Hematopoietic multipotent progenitor cell treated with erythropoietin and hydrocortisone succinate and interleukin-3 and kit ligand, for 17 days (in vitro differentiated cells): ENCODE results near the gene SND1.

ENCODE experiments used
- DNase-seq: peaks from one replicate; pipeline ENCODE4 v3.0.0-alpha.2; 2015; ENCODE audit warnings: low spot score

SND1 gene

DNA sequence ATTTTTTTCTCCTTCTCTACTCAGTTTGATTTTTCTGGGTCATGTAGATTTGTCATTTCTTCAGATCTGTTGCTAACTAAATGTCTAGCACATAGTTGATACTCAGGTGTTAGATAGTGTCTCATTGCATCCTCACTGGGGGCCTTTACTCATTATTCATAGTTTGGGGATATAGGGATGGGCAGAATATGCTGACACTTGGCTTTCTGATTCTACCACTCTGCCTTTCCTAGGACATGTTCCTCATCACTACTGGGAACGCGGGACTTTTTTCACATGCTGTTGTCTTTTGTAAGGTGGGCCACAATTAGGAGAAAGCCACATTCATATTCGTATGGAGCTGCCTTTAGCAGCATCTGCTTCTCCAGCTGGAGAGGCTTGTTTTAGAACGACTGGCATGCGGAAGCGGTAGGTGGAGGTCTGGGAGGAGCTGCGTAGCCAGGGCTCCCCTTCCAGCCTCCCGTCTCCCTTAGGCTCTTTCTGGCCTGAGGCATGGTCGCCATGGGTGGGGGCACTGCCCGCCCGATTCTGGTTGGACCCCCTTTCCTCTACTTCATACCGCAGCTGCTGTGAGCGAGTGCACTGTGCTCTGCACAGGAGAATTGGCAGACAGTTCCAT, 78.8 kb downstream of the SND1 start:
- DNase-seq: no peak

GRCh38 chr7:127731431-127732080, 79.6 kb downstream of the SND1 start:
- DNase-seq: no peak

DNA sequence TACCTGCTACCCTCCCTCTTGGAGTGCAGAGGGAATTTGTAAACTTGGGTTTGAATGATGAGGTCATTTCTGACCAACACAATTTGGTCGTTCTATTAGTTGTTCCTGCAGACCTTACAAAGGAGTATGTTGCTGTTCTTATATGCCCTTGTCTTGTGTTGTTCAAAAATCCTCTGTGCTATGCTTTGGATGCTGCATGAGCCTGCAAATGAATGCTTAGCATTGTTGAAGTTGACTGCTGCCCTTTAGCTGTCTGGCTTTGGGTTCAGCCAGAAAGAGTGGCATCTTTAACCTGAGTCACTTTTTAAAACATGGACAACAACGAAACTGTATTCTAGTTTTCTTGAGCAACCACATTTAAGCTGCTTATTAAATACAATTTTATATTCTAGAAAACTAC, 80.3 kb downstream of the SND1 start:
- no peak for DNase-seq

DNA sequence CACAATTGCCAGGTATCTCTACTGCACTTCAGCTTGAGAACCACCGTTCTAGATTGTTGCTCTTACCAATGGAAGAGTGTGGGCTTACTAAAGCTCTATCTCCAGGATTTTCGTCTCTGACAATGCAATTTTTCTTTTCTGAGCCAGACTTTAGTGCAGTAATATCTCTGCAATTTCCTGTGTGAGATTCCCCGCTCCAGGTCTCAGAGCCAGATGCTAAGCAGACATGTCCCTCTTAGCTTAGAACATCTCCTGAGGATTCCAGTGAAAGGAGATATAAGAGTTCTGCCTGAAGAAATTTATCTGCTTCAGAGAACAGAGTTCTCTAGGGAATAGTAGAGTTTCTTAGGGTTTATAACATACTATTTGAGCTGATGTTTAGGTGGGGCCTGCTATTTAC, 82.0 kb downstream of the SND1 start:
- no peak for DNase-seq

GRCh38 chr7:127736511-127736910, 84.5 kb downstream of the SND1 start:
- no peak for DNase-seq

GRCh38 chr7:127738859-127739258, 86.9 kb downstream of the SND1 start:
- no peak for DNase-seq

GRCh38 chr7:127741764-127742375, 89.9 kb downstream of the SND1 start:
- DNase-seq: no peak

GRCh38 chr7:127745445-127745844, 93.5 kb downstream of the SND1 start:
- no peak for DNase-seq

DNA sequence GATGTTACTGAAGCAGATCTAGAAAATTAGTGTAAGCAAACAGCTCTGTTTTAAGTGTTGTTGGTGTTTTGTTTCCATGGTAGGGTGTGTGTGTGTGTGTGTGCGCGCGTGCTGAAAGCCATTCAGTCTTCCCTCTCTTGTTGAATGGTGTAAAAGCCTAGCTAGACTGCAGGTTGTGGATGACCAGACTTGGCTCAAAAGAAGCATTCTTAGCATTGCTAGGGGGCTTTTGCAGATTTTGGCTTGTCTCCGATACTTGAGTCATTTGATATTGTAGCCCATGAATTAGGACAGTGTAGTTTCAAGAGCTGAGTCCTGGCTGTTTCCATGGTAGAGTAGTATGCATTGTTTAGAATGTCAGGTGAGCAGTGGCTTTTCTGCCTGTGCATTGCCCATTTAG, 99.1 kb downstream of the SND1 start:
- DNase-seq: no peak

DNA sequence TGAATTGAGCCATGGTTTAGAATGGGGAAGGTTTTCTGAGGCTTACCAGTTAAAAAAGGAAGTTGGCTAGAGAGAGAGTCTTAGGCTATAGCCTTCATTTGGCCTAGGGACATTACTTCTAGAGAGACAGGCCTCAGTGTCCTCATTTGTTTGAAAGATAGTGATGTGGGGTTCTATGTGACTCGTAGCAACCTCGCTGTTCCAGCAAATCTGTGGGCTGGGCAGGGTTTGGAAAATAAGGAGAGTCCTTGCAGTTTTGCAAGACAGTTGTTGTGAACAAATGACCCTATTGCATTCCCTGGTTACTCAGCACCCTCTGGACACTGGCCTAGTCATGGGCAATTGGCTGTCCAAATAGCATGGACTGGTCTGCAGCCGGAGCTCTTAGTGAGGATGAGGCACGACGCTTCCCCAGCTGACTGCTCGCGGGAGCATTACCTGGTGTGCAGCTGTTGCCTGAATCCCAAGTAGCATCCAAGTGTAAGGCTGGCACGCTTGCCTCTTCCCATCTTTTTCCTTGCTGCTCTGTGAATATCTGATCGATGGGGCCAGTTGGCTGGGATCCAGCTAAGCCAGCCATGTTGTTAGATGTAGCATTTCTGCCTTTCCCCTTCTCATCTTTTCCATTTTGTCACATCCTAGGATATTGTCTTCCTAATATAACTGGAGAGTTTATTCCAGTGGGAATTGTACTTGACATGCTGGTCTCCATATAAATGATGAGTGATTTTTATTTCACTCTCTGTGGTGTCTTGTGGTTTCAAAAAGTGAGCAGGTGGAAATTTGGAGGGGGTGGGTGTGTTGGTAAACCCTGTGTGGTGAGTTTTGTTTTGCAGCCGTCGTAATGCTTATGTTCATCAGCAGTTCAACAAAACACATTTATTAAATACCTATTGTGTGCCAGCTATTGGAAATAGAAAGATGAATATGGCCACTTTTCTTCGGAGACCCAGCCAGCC, 99.8 kb downstream of the SND1 start:
- no peak for DNase-seq

DNA sequence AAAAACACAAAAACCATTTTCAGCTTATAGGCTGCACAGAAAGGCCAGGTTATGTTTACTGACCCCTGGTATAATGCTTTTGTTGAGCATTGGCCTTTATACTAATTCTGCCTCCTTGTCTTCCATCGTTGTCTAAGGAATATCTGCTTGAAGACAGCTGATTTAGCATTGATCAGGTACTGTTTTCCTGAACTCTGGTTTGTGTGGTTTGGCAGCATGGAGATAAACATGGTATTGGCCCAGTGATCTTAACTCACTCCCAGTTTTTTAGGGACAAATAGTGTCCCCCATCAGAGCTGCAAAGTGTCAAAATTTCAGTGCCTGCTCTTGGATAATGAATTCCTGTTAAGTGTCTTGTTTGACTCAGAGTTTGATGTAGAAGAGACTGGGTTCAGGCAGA, 100.8 kb downstream of the SND1 start:
- no peak for DNase-seq

DNA sequence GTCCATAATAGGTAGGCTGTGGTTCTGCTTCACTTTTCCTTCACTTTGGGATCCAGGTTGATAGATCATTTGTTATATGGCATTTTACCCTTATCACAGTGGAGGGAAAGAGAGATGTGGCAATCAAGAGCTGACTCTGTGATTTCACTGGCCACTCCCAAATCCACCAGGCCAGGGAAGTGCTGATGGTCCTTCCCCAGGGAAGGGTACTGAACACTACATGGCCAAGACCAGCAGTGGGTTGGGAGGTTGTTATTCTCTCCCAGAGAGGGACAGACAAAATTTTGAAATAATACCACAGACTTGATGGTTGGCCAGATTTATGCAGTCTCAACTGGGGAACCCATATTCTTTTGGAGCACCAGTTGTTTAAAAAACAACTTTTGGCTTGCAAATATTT, 102.5 kb downstream of the SND1 start:
- DNase-seq: no peak

GRCh38 chr7:127755521-127755920, 103.5 kb downstream of the SND1 start:
- no peak for DNase-seq

DNA sequence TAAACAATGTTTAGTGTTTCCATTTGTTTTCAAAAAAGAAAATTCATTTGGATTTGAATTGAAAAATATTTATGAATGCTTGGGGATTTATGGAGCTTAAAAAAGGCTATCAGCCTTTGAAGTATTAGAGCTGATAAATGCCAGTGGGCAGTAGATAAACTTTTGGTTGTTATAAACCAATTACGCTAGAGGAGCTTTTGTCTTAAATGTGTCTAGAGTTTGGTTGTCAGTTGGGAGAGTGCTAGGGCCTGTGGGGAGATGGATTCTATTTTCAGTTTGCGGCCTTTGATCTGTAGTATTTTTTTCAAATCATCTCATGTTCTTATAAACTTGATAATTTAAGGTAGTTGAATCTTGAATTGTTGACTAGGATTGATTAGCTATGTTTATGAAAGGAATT, 104.0 kb downstream of the SND1 start:
- DNase-seq: no peak

DNA sequence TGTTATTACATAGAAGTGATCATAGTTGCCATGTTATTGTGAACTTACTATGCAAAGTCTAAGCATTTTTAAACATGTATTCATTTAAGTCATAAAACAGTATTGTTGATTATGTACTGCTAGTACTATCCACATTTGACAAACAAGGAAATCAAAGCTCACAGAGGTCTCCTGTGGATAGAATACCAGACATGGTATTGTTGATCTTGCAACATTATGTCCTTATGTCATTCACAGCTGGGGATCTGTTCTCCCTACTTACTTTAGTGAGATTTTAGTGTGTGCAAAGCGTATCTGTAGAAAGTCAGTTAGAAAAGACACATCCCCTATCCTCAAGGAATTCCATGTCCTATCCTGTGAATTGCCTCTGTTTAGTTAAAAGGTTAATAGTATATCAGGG, 106.1 kb downstream of the SND1 start:
- DNase-seq: no peak

DNA sequence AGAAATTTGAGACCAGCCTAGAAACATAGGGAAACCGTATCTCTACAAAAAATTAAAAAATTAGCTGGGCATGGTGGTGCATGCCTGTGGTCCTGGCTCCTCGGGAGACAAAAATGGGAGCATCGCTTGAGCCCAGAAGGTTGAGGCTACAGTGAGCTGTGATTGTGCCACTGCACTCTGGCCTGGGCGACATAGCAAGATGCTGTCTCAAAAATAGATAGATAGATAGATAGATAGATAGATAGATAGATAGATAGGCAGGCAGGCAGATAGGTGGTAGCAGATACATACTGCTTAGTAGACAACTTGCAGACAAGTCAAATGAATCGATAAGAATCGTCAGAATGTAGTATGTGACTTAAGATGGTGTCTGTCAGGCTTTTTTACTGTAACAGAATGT, 106.9 kb downstream of the SND1 start:
- DNase-seq: no peak

DNA sequence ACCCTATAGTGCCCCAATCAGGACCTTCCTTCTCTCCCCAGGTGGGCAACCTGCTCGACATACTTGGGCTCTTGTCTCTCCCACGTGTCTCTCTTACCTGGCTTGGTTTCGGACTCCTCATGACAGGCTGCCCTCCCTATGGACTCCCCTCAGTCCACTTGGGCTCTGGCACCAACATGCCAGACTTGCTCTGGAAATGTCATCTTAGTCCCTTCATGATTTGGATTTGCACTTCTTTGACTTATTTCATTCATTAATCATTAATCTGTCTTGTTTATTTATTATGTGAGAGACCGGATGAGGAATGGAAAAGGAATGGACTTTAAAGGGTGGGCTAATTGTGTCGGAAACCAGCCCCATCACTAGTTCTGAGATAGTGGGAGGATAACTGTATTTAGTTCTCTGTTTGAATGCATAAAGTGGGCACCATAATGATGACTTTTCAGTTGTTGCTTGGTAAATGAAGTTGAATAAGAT, 108.0 kb downstream of the SND1 start:
- no peak for DNase-seq

DNA sequence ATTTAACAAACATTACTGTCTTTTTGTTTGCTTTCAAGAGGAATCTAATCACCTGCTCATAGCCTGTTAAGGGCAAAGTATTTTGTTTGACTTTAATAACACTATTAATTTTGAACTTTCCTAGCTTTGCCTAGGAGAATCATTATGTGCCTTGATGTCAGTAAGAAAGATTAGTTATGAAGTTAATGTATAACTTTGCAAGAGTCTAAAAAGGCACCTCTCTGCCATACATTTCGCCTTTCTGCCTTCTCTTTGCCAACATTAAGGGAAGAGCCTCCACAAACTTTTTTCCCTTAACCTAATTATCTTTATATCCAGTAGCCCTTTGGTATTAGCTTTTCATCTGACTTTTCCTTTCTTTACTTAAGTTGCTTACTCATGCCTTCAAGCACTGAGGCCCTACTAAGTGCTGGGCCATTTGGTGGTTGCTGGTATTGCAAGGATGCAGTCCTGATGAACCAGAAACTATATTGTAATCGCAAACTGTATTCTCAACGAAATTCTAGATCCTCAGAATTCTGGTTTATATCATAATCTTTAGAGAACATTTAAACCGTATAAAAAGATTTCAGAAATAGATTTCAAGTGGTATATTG, 108.5 kb downstream of the SND1 start:
- no peak for DNase-seq

- no peak for DNase-seq
Observed at GRCh38 chr7:127761196-127761595, 109.2 kb downstream of the SND1 start.

DNA sequence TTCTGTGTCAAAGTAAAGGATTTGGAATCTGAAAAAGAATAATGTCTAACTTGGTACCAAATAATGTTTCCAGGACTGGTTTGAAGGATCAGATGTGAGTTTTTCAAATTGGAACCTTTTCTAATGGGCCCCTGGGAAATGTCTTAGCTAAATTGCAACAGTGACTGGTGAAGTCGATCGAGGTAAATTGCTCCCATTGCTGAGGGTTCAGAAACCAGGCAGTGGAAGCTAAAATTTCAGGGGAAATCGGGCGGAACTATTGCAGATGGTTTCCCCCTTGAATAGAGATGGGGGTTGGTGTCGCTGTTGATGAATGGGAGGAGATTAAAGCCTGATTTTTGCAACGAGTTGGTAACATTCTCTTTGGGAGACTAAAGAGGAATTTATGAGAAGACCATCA, 112.7 kb downstream of the SND1 start:
- DNase-seq: no peak

DNA sequence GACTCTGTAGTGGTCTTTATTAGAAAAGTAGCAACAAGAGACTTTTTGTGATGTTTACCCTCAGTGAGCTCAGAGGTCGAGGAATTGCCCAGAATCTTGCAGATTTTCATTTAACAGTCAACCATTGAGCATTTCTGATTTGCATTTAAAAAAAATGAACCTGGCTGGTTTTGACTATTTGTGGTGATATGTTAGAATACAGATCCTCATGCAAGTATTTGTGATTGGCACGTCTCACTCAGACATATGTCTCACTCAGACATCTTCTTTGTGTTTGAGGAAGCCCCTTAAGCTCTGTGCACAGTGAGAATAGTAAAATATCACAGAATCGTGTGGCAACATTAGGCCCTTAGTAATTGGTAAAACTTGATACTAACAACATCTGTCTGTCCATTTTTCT, 113.2 kb downstream of the SND1 start:
- no peak for DNase-seq

GRCh38 chr7:127766831-127767459, 115.0 kb downstream of the SND1 start:
- DNase-seq: no peak
